ENCODE data around the gene DFFB. TPM values are rescaled to one million over a fixed set of nuclear protein-coding genes. Genes with fewer than 3 reads are reported as not detected.

Gene DFFB
- total and polyA plus RNA-seq, 9 of the 15 experiments (the other 6 are each of a cell fraction or from before 2014, with no cell fraction given) = 2.3 to 15.8 (median 11.5) TPM

- no peak for TF ChIP-seq FOXP4 (CRISPR knock-in tag; IDR thresholded peaks at IDR 0.05; ENCODE audit: borderline replicate concordance)
- TF ChIP-seq ZNF239 (CRISPR knock-in tag; IDR thresholded peaks at IDR 0.05) = no peak
- TF ChIP-seq OTX1 (CRISPR knock-in tag; IDR thresholded peaks at IDR 0.05) = no peak
- peak; percentile 29; the same call in 1 of the 2 replicates for TF ChIP-seq TEAD4 (IDR thresholded peaks at IDR 0.05; ENCODE audit: low read length)
- no peak for TF ChIP-seq TEAD4 (CRISPR knock-in tag; IDR thresholded peaks at IDR 0.05; ENCODE audit: borderline replicate concordance)
- TF ChIP-seq CBX1 (IDR thresholded peaks at IDR 0.05; ENCODE audit: low read depth) = no peak
- no peak for TF ChIP-seq DDX20 (tag; IDR thresholded peaks at IDR 0.05; ENCODE audit: low read depth)
- TF ChIP-seq CTBP1 (IDR thresholded peaks at IDR 0.05; ENCODE audit: borderline replicate concordance) = peak; percentile 61; the same call in 1 of the 2 replicates
- no peak for TF ChIP-seq XRCC3 (IDR thresholded peaks at IDR 0.05)
- TF ChIP-seq POLR2A (conservative IDR thresholded peaks at IDR 0.05) = no peak
- no peak for TF ChIP-seq ETS2 (tag; IDR thresholded peaks at IDR 0.05; ENCODE audit: borderline replicate concordance, poor library complexity, severe bottlenecking)
- TF ChIP-seq, protein P1, sequence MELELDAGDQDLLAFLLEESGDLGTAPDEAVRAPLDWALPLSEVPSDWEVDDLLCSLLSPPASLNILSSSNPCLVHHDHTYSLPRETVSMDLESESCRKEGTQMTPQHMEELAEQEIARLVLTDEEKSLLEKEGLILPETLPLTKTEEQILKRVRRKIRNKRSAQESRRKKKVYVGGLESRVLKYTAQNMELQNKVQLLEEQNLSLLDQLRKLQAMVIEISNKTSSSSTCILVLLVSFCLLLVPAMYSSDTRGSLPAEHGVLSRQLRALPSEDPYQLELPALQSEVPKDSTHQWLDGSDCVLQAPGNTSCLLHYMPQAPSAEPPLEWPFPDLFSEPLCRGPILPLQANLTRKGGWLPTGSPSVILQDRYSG (tag; conservative IDR thresholded peaks at IDR 0.05; ENCODE audit: low read depth) = no peak
- peak; percentile 26; the same call in 1 of the 2 replicates for TF ChIP-seq XRCC5 (IDR thresholded peaks at IDR 0.05; ENCODE audit: low read depth, low read length)
- TF ChIP-seq, protein P2, sequence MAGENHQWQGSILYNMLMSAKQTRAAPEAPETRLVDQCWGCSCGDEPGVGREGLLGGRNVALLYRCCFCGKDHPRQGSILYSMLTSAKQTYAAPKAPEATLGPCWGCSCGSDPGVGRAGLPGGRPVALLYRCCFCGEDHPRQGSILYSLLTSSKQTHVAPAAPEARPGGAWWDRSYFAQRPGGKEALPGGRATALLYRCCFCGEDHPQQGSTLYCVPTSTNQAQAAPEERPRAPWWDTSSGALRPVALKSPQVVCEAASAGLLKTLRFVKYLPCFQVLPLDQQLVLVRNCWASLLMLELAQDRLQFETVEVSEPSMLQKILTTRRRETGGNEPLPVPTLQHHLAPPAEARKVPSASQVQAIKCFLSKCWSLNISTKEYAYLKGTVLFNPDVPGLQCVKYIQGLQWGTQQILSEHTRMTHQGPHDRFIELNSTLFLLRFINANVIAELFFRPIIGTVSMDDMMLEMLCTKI (IDR thresholded peaks at IDR 0.05; ENCODE audit: partially characterized antibody) = no peak
- TF ChIP-seq, protein P3, sequence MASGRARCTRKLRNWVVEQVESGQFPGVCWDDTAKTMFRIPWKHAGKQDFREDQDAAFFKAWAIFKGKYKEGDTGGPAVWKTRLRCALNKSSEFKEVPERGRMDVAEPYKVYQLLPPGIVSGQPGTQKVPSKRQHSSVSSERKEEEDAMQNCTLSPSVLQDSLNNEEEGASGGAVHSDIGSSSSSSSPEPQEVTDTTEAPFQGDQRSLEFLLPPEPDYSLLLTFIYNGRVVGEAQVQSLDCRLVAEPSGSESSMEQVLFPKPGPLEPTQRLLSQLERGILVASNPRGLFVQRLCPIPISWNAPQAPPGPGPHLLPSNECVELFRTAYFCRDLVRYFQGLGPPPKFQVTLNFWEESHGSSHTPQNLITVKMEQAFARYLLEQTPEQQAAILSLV (tag; IDR thresholded peaks at IDR 0.05) = no peak
- TF ChIP-seq ZNF780A (CRISPR knock-in tag; IDR thresholded peaks at IDR 0.05) = no peak
- TF ChIP-seq, protein P4, sequence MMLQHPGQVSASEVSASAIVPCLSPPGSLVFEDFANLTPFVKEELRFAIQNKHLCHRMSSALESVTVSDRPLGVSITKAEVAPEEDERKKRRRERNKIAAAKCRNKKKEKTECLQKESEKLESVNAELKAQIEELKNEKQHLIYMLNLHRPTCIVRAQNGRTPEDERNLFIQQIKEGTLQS (IDR thresholded peaks at IDR 0.05) = peak; percentile 26; the same call in 1 of the 2 replicates
- TF ChIP-seq, protein P4 (CRISPR knock-in tag; conservative IDR thresholded peaks at IDR 0.05) = no peak; the same call in 1 of the 2 replicates
- TF ChIP-seq RBBP5 (IDR thresholded peaks at IDR 0.05; ENCODE audit: borderline replicate concordance, insufficient read depth, low read length, poor library complexity, severe bottlenecking) = no peak
- no peak for TF ChIP-seq ZNF280B (CRISPR knock-in tag; IDR thresholded peaks at IDR 0.05)
- no peak for TF ChIP-seq ZNF445 (CRISPR knock-in tag; IDR thresholded peaks at IDR 0.05; ENCODE audit: low read depth)
These were observed 12.6 kb downstream of the DFFB start (continued) for GRCh38 chr1:3869751-3870301.

Data from K562 (cell line).